Peyer's patch (tissue), 4 donors: ENCODE measurements around the gene NPLOC4.

ENCODE experiments used
- CTCF ChIP-seq, 6 experiments: fragments of 450-650 bp in 4 of 6; fragments of 200-600 bp in 2 of 6; sonication (generic) in 1 of 6; IDR thresholded peaks; one replicate each; pipeline ENCODE4 v1.5.1; 2017 to 2019; ENCODE audit warnings: antibody characterized with exemption in 6 of 6, mild to moderate bottlenecking in 3 of 6, moderate library complexity in 1 of 6
- POLR2A ChIP-seq, 2 donors: fragments of 450-650 bp; IDR thresholded peaks; one replicate each; pipeline ENCODE4 v1.5.1; 2017; ENCODE audit warnings: antibody characterized with exemption in 2 of 2, mild to moderate bottlenecking in 2 of 2, moderate library complexity in 2 of 2

DNA sequence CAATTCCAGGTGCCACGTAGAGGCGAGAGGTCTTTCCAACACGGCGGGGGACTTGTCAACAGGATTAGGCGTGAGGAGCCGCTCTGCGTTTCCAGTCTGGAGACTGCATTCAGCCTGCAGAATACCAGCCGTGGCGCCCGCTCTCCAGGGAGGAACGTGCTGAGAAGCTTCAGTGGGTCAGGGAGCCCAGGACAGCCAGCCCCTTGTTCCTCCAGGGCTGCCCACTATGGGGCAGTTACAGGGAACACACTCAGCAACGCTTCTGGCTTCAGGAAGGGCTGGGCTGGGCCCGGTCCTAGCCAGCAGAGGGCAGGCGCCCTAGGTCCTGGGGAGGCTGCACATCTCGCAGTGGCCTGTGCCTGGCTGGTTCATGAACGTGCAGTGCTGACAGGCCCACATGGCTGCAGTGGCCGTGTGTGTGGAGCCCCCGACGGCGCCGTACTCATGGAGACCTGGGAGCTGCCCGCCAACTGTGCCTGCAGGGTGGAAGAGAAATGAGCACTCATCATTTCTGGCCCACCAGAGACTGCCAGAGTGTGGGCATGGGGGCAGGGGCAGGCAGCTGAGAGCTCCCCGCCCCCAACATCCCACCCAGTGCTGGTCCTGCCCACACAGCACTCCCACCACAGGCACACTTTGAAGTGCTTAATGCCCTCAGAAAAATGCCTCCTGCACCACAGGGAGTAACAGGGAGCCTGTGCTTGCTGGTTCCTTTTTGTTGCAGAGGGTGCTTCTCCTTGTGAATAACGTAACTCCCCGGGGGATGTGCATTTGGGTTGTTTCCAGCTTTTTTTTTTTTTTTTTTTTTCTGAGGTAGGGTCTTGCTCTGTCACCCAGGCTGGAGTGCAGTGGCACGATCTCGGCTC is 77.7 kb downstream of the NPLOC4 start:
- TF ChIP-seq CTCF (IDR thresholded peaks at IDR 0.05) (no peak), POLR2A (IDR thresholded peaks at IDR 0.05) (no peak)
